ENCODE results near the gene PRKAR2B.

The PRKAR2B gene

DNA sequence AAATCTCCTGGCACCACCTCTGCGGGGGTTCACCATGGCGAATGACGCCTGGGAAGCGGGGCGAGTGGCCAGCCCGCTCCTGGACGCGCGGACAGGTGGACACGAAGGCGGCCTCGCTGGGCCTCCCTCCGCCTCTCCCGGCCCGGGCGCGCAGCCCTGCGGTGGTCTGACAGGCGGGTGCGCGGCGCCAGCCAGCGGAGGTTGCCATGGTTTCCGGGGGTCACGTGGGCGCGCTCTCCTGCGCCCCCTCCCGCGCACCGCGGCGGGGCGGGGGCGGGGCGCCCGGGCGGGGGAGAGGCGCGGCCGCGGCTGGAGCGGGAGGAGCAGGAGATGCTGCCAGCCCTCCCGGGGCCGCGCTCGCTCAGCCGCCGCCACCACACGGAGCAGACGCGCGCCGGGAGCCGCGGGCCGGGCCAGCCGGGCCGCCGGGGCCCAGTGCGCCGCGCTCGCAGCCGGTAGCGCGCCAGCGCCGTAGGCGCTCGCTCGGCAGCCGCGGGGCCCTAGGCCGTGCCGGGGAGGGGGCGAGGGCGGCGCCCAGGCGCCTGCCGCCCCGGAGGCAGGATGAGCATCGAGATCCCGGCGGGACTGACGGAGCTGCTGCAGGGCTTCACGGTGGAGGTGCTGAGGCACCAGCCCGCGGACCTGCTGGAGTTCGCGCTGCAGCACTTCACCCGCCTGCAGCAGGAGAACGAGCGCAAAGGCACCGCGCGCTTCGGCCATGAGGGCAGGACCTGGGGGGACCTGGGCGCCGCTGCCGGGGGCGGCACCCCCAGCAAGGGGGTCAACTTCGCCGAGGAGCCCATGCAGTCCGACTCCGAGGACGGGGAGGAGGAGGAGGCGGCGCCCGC is at the start of gene PRKAR2B:
PRKAR2B (plus strand) TSS at position 359 of the 848 bp plus-strand sequence; CDS start at position 562, 203 bp downstream.
- peak within 1 kb of the TSS; percentile 67; the same call in 1 of the 2 replicates for H3K9ac ChIP-seq (ENCODE audit: low read depth, low read length)
- no peaks in the 10 kb centered on the region for H3K36me3 ChIP-seq (ENCODE audit: insufficient read depth, low read depth, low read length)
- H3K4me1 ChIP-seq (ENCODE audit: insufficient read depth, low read length), result peaks cover 21% of the 10 kb centered on the region
- H3K9me3 ChIP-seq (ENCODE audit: insufficient read depth, low read depth, low read length), result no peaks in the 10 kb centered on the region
- H3K4me3 ChIP-seq (ENCODE audit: low read length), result peak within 1 kb of the TSS; percentile 88
- peaks cover 13% of the 10 kb centered on the region for H3K27me3 ChIP-seq (ENCODE audit: insufficient read depth, low read length)
- no peak within 1 kb of the TSS for H3K27ac ChIP-seq (ENCODE audit: low read length)

DNA sequence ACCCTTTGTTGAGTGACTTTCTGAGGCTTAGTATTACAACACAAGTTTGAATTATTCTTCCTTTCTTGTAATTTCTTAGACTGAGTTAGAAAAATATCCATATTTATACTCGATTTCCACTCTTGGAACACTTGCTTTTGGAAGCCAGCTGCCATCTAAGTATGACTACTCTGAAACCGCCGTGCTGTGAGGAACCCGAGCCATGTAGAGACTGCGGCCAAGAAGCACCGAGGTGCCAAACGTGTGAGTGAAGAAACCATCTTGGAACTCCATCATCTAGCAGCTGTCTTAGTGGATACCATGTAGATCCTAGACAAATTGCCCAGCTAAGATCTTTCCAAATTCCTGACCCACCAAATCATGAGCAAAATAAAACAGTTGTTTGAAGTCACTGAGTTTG is 49.7 kb upstream of the PRKAR2B start:
- Histone ChIP-seq H3K4me3 (ENCODE audit: low read length) (no peak overlapping the region), H3K27ac (ENCODE audit: low read length) (no peak overlapping the region), H3K27me3 (ENCODE audit: insufficient read depth, low read length) (no peaks in the 10 kb centered on the region), H3K36me3 (ENCODE audit: insufficient read depth, low read depth, low read length) (no peaks in the 10 kb centered on the region), H3K9ac (ENCODE audit: low read depth, low read length) (no peak overlapping the region), H3K9me3 (ENCODE audit: insufficient read depth, low read depth, low read length) (no peaks in the 10 kb centered on the region), H3K4me1 (ENCODE audit: insufficient read depth, low read length) (no peaks in the 10 kb centered on the region)

DNA sequence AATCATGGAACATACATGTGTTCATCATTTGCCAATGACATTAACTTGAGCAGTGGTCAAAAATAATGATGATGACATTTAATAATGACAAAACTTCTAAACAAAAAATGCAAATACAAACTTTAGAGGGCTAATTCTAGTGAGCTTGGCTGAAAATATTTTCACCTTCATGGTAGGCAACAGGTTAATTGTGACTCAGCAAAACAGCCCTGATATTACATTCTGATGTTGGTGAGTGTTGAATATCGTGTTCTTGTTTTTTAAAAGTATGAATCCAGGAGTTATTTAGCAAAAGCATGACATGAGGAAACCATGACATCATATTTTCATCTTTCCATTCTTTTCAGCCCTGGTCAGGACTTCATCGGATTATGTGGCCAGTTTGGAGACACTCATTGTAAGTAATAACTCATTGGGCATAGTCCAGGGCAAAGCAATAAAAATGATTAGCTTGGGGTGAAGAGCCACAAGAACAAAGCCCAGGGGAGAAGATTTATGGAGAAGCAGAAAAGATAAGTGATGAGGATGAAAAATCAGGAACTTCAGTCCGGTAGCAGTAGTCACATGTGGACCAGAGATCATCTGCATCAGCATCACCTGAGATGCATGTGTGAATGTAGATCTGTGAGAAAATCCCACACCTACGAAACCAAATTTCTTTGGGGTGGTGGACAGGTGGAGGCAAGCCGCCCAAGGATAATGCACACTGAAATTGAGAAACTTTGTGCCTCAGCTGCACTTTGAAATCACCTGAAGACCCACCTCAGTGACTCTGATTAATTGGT is 46.8 kb upstream of the PRKAR2B start:
- H3K36me3 ChIP-seq (ENCODE audit: insufficient read depth, low read depth, low read length), result no peaks in the 10 kb centered on the region
- no peak overlapping the region for H3K27ac ChIP-seq (ENCODE audit: low read length)
- H3K9ac ChIP-seq (ENCODE audit: low read depth, low read length), result no peak overlapping the region
- no peaks in the 10 kb centered on the region for H3K4me1 ChIP-seq (ENCODE audit: insufficient read depth, low read length)
- no peaks in the 10 kb centered on the region for H3K9me3 ChIP-seq (ENCODE audit: insufficient read depth, low read depth, low read length)
- no peaks in the 10 kb centered on the region for H3K27me3 ChIP-seq (ENCODE audit: insufficient read depth, low read length)
- no peak overlapping the region for H3K4me3 ChIP-seq (ENCODE audit: low read length)

DNA sequence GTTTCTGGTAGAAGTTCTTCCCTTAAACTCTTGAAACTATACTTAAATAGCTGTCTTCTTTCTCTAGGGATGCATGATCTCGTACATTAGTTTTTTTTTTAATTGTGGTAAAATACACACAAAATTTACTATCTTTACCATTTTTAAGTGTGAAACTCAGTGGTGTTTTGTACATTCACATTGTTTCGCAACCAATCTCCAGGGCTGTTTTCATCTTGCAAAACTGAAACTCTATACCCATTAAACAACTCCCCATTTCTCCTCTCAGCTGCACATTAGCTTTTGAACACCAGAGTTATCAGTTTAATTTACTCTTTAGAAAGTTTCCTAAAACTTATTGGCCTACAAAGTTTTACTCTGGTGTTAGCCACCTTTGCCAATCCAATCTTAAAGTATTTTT is 45.5 kb upstream of the PRKAR2B start:
- Histone ChIP-seq H3K27ac (ENCODE audit: low read length) (no peak overlapping the region), H3K4me3 (ENCODE audit: low read length) (no peak overlapping the region), H3K36me3 (ENCODE audit: insufficient read depth, low read depth, low read length) (no peaks in the 10 kb centered on the region), H3K4me1 (ENCODE audit: insufficient read depth, low read length) (no peaks in the 10 kb centered on the region), H3K9me3 (ENCODE audit: insufficient read depth, low read depth, low read length) (no peaks in the 10 kb centered on the region), H3K9ac (ENCODE audit: low read depth, low read length) (no peak overlapping the region), H3K27me3 (ENCODE audit: insufficient read depth, low read length) (no peaks in the 10 kb centered on the region)

DNA sequence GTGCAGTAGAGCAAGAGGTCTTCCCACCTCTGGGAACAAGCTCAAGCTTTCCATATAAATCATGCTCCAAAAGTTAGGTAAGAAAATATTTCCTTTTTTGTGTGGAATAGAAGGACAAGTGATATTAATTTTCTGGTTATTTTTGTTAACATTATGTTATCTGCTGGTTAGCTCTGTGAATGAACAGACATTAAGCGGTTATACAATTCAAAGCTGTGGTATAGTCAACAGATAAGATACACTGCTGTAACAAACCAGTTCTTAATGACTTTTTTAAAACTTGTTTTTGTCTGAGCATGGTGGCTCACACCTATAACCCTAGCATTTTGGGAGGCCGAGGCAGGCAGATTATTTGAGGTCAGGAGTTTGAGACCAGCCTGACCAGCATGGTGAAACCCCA is 43.0 kb upstream of the PRKAR2B start:
- H3K36me3 ChIP-seq (ENCODE audit: insufficient read depth, low read depth, low read length), result no peaks in the 10 kb centered on the region
- no peaks in the 10 kb centered on the region for H3K9me3 ChIP-seq (ENCODE audit: insufficient read depth, low read depth, low read length)
- H3K4me3 ChIP-seq (ENCODE audit: low read length), result no peak overlapping the region
- H3K9ac ChIP-seq (ENCODE audit: low read depth, low read length), result no peak overlapping the region
- H3K27ac ChIP-seq (ENCODE audit: low read length), result no peak overlapping the region
- no peaks in the 10 kb centered on the region for H3K4me1 ChIP-seq (ENCODE audit: insufficient read depth, low read length)
- H3K27me3 ChIP-seq (ENCODE audit: insufficient read depth, low read length), result no peaks in the 10 kb centered on the region

DNA sequence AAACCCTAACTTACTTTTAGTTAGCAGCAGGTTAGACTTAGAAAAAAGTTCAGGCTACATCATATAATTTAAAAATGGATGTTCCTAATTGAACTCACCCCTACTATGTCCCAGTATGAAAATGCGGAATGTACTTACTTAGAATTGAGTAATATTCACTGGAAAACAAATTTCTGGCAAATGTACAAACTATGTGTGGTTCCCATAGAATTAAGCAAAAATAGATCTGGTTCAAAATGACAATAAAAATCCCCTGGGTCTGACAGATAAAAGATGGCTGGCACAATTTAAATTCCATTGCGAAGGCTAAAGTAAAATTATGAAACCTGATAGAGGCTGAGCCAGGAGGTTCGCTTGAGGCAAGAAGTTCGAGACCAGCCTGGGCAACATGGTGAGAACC is 42.4 kb upstream of the PRKAR2B start:
- H3K4me3 ChIP-seq (ENCODE audit: low read length), result no peak overlapping the region
- H3K27ac ChIP-seq (ENCODE audit: low read length), result no peak overlapping the region
- H3K36me3 ChIP-seq (ENCODE audit: insufficient read depth, low read depth, low read length), result no peaks in the 10 kb centered on the region
- no peaks in the 10 kb centered on the region for H3K9me3 ChIP-seq (ENCODE audit: insufficient read depth, low read depth, low read length)
- no peaks in the 10 kb centered on the region for H3K4me1 ChIP-seq (ENCODE audit: insufficient read depth, low read length)
- H3K27me3 ChIP-seq (ENCODE audit: insufficient read depth, low read length), result no peaks in the 10 kb centered on the region
- no peak overlapping the region for H3K9ac ChIP-seq (ENCODE audit: low read depth, low read length)

DNA sequence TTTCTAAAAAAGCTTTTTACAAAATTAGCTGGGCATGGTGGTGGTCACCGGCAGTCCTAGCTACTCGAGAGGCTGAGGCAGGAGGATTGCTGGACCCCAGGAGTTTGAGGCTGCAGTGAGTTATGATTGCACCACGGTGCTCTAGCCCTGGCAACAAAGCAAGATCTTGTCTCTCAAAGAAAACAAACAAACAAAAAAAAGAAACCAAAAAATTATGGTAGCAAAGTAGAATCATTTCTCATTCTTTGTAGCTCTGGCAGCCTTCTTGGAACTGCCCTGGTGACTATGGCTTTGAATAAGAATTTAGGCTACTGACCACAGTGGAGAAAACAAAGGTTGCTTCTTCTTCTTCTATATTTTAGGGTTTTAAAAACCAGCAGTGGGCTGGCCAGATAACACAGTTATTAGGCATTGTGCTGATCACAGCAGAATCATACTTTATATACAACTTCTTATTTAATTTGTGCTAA is 41.9 kb upstream of the PRKAR2B start:
- Histone ChIP-seq H3K4me3 (ENCODE audit: low read length) (no peak overlapping the region), H3K27ac (ENCODE audit: low read length) (no peak overlapping the region), H3K9ac (ENCODE audit: low read depth, low read length) (no peak overlapping the region), H3K27me3 (ENCODE audit: insufficient read depth, low read length) (no peaks in the 10 kb centered on the region), H3K4me1 (ENCODE audit: insufficient read depth, low read length) (no peaks in the 10 kb centered on the region), H3K9me3 (ENCODE audit: insufficient read depth, low read depth, low read length) (no peaks in the 10 kb centered on the region), H3K36me3 (ENCODE audit: insufficient read depth, low read depth, low read length) (no peaks in the 10 kb centered on the region)

DNA sequence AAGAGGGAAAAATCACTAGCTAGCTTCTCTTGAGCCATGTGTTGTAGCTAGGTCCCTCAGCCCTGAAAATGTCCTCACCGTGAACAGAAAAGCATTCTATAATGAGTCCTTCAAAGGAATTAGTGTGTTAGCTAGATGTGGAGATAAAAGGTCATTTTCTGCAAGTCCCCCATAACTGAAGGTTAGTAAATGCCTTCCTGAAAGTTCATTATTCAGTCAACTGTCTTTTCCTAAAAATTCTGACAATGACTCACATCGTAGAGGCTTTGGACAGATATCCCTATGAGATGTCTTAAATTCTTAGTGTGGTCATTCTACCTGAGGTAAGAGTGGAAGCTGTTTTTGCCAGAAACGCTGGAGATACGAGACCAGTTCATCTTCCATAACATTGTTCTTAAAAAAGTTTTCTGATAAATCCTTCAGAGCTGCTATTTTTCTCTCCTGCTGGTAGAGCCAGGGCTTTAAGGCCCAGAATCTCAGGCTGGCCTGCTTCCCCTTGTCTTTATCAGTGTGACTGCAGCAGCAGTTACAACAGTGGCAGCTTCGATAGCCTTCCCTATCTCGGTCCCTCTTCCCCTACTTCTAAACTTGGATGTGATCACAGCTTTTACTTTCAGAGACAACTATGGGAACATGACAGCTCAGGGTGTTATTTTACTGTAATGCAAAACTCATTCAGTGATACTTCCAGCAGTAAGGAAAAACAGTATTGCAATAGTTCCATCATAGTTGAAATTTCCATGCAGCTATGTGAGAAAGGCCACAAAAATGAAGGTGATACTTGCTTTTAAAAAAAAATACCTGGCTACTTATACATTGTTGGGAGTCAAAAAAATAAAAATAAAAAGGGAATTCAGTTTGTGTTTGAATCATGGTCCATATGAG is 37.3 kb upstream of the PRKAR2B start:
- no peaks in the 10 kb centered on the region for H3K27me3 ChIP-seq (ENCODE audit: insufficient read depth, low read length)
- no peaks in the 10 kb centered on the region for H3K36me3 ChIP-seq (ENCODE audit: insufficient read depth, low read depth, low read length)
- H3K27ac ChIP-seq (ENCODE audit: low read length), result no peak overlapping the region
- H3K9ac ChIP-seq (ENCODE audit: low read depth, low read length), result no peak overlapping the region
- no peaks in the 10 kb centered on the region for H3K4me1 ChIP-seq (ENCODE audit: insufficient read depth, low read length)
- H3K4me3 ChIP-seq (ENCODE audit: low read length), result no peak overlapping the region
- no peaks in the 10 kb centered on the region for H3K9me3 ChIP-seq (ENCODE audit: insufficient read depth, low read depth, low read length)

DNA sequence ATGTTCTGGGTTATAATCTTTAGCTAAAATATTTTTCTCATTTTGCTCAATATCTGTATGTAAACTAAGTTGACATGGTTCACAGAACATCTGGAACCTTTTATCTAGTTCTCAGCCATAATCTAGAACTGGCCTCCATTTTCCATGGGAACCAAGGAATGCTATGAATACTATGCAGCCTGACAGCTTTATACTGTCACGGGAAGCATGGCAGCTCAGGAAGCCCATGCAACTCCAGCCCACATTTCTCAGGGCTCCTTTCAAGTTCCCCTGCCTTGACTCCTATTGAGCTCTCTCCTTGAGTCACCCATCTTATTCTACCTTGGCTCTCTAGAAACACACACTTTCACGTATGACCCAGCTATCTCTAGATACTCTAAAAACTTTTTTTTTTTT is 36.6 kb upstream of the PRKAR2B start:
- H3K4me1 ChIP-seq (ENCODE audit: insufficient read depth, low read length), result no peaks in the 10 kb centered on the region
- no peak overlapping the region for H3K9ac ChIP-seq (ENCODE audit: low read depth, low read length)
- H3K4me3 ChIP-seq (ENCODE audit: low read length), result no peak overlapping the region
- no peak overlapping the region for H3K27ac ChIP-seq (ENCODE audit: low read length)
- H3K36me3 ChIP-seq (ENCODE audit: insufficient read depth, low read depth, low read length), result no peaks in the 10 kb centered on the region
- H3K27me3 ChIP-seq (ENCODE audit: insufficient read depth, low read length), result no peaks in the 10 kb centered on the region
- H3K9me3 ChIP-seq (ENCODE audit: insufficient read depth, low read depth, low read length), result no peaks in the 10 kb centered on the region

DNA sequence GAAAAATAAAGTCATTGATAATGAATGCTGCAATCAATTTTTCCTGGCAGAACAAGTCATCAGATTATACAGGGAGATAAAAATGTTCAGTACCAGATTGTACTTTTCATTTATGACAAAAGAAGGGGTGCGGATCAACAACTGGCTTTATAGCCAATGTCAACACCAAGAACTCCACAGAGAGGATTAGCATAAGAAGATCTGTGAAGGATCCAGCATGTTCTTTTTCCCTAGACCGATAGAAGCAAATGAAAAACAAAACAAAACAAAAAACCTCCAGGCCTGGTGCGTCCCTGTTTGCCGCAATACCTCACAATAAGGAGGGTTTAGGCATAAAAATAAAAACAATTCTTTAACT is 34.7 kb upstream of the PRKAR2B start:
- H3K4me3 ChIP-seq (ENCODE audit: low read length), result no peak overlapping the region
- no peaks in the 10 kb centered on the region for H3K9me3 ChIP-seq (ENCODE audit: insufficient read depth, low read depth, low read length)
- no peak overlapping the region for H3K9ac ChIP-seq (ENCODE audit: low read depth, low read length)
- H3K36me3 ChIP-seq (ENCODE audit: insufficient read depth, low read depth, low read length), result no peaks in the 10 kb centered on the region
- no peaks in the 10 kb centered on the region for H3K4me1 ChIP-seq (ENCODE audit: insufficient read depth, low read length)
- H3K27me3 ChIP-seq (ENCODE audit: insufficient read depth, low read length), result no peaks in the 10 kb centered on the region
- H3K27ac ChIP-seq (ENCODE audit: low read length), result no peak overlapping the region

DNA sequence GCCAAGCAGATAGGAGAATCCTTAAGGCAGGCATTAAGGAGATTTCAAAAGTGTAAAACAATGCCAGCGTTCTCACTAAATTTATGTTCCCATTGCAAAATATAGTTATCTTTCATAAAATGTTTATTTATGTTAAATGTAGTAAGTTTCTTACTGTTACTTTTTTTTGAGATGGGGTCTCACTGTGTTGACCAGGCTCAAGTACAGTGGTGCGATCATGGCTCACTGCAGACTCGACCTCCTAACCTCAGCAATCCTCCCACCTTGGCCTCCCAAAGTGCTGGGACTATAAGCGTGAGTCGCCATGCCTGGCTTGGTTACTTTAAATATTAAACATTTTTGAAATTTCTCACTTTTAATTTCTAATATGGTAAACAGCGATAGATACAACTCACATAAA is 31.8 kb upstream of the PRKAR2B start:
- Histone ChIP-seq H3K36me3 (ENCODE audit: insufficient read depth, low read depth, low read length) (no peaks in the 10 kb centered on the region), H3K27ac (ENCODE audit: low read length) (no peak overlapping the region), H3K4me3 (ENCODE audit: low read length) (no peak overlapping the region), H3K9me3 (ENCODE audit: insufficient read depth, low read depth, low read length) (no peaks in the 10 kb centered on the region), H3K9ac (ENCODE audit: low read depth, low read length) (no peak overlapping the region), H3K27me3 (ENCODE audit: insufficient read depth, low read length) (no peaks in the 10 kb centered on the region), H3K4me1 (ENCODE audit: insufficient read depth, low read length) (no peaks in the 10 kb centered on the region)

Data from iPS-20b (cell line).